ENCODE data around the gene AGBL2.

DNA sequence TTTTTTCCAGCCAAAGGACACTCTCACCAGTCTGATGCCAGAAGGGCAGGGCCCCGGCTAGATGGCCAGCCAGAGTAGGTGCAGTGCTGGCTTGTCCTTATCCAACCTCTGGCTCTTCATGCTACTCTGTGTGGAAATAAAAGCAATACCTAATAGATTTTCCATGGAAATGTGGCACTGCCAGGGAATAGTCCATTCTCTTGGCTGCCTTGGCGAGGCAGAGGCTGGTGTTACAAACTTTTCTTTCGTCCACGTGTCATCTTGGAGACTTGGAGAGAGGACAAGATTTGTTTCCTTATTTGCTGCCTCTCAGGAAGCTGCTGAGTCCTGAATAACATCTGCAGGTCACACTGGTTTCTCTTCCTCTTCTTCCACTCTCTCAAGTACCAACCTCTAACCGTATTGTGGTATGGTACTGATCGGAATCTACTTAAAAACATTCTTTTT lies 103.8 kb downstream of the AGBL2 start:
- TF ChIP-seq, protein P1, sequence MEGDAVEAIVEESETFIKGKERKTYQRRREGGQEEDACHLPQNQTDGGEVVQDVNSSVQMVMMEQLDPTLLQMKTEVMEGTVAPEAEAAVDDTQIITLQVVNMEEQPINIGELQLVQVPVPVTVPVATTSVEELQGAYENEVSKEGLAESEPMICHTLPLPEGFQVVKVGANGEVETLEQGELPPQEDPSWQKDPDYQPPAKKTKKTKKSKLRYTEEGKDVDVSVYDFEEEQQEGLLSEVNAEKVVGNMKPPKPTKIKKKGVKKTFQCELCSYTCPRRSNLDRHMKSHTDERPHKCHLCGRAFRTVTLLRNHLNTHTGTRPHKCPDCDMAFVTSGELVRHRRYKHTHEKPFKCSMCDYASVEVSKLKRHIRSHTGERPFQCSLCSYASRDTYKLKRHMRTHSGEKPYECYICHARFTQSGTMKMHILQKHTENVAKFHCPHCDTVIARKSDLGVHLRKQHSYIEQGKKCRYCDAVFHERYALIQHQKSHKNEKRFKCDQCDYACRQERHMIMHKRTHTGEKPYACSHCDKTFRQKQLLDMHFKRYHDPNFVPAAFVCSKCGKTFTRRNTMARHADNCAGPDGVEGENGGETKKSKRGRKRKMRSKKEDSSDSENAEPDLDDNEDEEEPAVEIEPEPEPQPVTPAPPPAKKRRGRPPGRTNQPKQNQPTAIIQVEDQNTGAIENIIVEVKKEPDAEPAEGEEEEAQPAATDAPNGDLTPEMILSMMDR (IDR thresholded peaks at IDR 0.05) = no peak
- no peak for TF ChIP-seq POLR2A (IDR thresholded peaks at IDR 0.05)
